Esophagus muscularis mucosa (tissue), 4 donors: Measurements from ENCODE around the gene SCFD2.

ENCODE experiments used
- CTCF ChIP-seq, 3 experiments: fragments of 200-600 bp in 2 of 3; fragments of 450-650 bp in 1 of 3; sonication (generic) in 2 of 3; IDR thresholded peaks; one replicate each; pipeline ENCODE4 v1.5.1; 2017 to 2019; ENCODE audit warnings: antibody characterized with exemption in 3 of 3, mild to moderate bottlenecking in 2 of 3, moderate library complexity in 1 of 3
- EP300 ChIP-seq: sonication (generic); formaldehyde crosslinking; IDR thresholded peaks from one replicate; pipeline ENCODE4 v1.6.1; 2017; ENCODE audit warnings: antibody characterized with exemption
- POLR2A ChIP-seq: fragments of 450-650 bp; IDR thresholded peaks from one replicate; pipeline ENCODE4 v1.6.1; 2017; ENCODE audit warnings: antibody characterized with exemption, moderate library complexity, mild to moderate bottlenecking, low read depth
- POLR2AphosphoS5 ChIP-seq, 2 donors: sonication (generic); formaldehyde crosslinking; IDR thresholded peaks; one replicate each; pipeline ENCODE4 v1.6.1; 2017; ENCODE audit warnings: antibody characterized with exemption in 2 of 2

GRCh38 chr4:52837716-52838558 is 527.9 kb downstream of the SCFD2 start:
- no peak for TF ChIP-seq CTCF (IDR thresholded peaks at IDR 0.05)
- TF ChIP-seq POLR2AphosphoS5 (IDR thresholded peaks at IDR 0.05), result no peak
- no peak for TF ChIP-seq POLR2A
- no peak for TF ChIP-seq EP300
